ENCODE results near the gene STX17.

The STX17 gene

GRCh38 chr9:99966001-99966400 is 59.5 kb downstream of the STX17 start:
- Histone ChIP-seq H3K4me3 (replicated peaks; ENCODE audit: insufficient read depth, low read length) (no peak overlapping the region), H3K27me3 (ENCODE audit: insufficient read depth, poor library complexity, severe bottlenecking) (no peaks in the 10 kb centered on the region), H3K27ac (replicated peaks) (no peak overlapping the region)
- DNase-seq (ENCODE audit: low read depth in 1 of 2, low spot score in 1 of 2): no peak
- TF ChIP-seq CTCF (IDR thresholded peaks at IDR 0.05; ENCODE audit: insufficient read depth, low read length): no peak

GRCh38 chr9:99966716-99967115 is 60.3 kb downstream of the STX17 start:
- TF ChIP-seq REST (IDR thresholded peaks at IDR 0.05; ENCODE audit: insufficient replicate concordance, low read depth): no peak
- no peak for TF ChIP-seq SPI1 (IDR thresholded peaks at IDR 0.05; ENCODE audit: borderline replicate concordance, low read depth)
- TF ChIP-seq GABPA (IDR thresholded peaks at IDR 0.05; ENCODE audit: low read depth): no peak
- no peak for TF ChIP-seq POLR2AphosphoS5 (IDR thresholded peaks at IDR 0.05; ENCODE audit: low read depth)
- no peak for TF ChIP-seq CTCF (IDR thresholded peaks at IDR 0.05; ENCODE audit: insufficient read depth, low read length)

GRCh38 chr9:99967457-99967856 is 61.0 kb downstream of the STX17 start:
- Histone ChIP-seq H3K27ac (replicated peaks) (no peak overlapping the region), H3K4me3 (replicated peaks; ENCODE audit: insufficient read depth, low read length) (no peak overlapping the region), H3K27me3 (ENCODE audit: insufficient read depth, poor library complexity, severe bottlenecking) (no peaks in the 10 kb centered on the region)
- DNase-seq (ENCODE audit: low read depth in 1 of 2, low spot score in 1 of 2): no peak
- TF ChIP-seq GABPA (IDR thresholded peaks at IDR 0.05; ENCODE audit: low read depth) (no peak), POLR2AphosphoS5 (IDR thresholded peaks at IDR 0.05; ENCODE audit: low read depth) (no peak), CTCF (IDR thresholded peaks at IDR 0.05; ENCODE audit: insufficient read depth, low read length) (no peak), SPI1 (IDR thresholded peaks at IDR 0.05; ENCODE audit: borderline replicate concordance, low read depth) (no peak)

More at GRCh38 chr9:99966716-99967115, 60.3 kb downstream of the STX17 start:
- H3K27ac ChIP-seq (replicated peaks): no peak overlapping the region
- DNase-seq (ENCODE audit: low read depth in 1 of 2, low spot score in 1 of 2): no peak
- H3K27me3 ChIP-seq (ENCODE audit: insufficient read depth, poor library complexity, severe bottlenecking): no peaks in the 10 kb centered on the region
- H3K4me3 ChIP-seq (replicated peaks; ENCODE audit: insufficient read depth, low read length): no peak overlapping the region

GRCh38 chr9:99970481-99970880 is 64.0 kb downstream of the STX17 start:
- TF ChIP-seq GABPA (IDR thresholded peaks at IDR 0.05; ENCODE audit: low read depth): no peak
- no peak for TF ChIP-seq SPI1 (IDR thresholded peaks at IDR 0.05; ENCODE audit: borderline replicate concordance, low read depth)
- no peak for TF ChIP-seq POLR2AphosphoS5 (IDR thresholded peaks at IDR 0.05; ENCODE audit: low read depth)
- no peak for TF ChIP-seq REST (IDR thresholded peaks at IDR 0.05; ENCODE audit: insufficient replicate concordance, low read depth)
- TF ChIP-seq CTCF (IDR thresholded peaks at IDR 0.05; ENCODE audit: insufficient read depth, low read length): no peak
- Histone ChIP-seq H3K4me3 (replicated peaks; ENCODE audit: insufficient read depth, low read length) (no peak overlapping the region), H3K27ac (replicated peaks) (no peak overlapping the region), H3K27me3 (ENCODE audit: insufficient read depth, poor library complexity, severe bottlenecking) (no peaks in the 10 kb centered on the region)
- DNase-seq (ENCODE audit: low read depth in 1 of 2, low spot score in 1 of 2): no peak
